HepG2 (cell line): ENCODE data around the gene ADSS1. TPM values are rescaled to one million over a fixed set of nuclear protein-coding genes. Genes with fewer than 3 reads are reported as not detected.

Experiments
- AFF4 ChIP-seq: sonication (generic); formaldehyde crosslinking; IDR thresholded peaks from 2 replicates; pipeline ENCODE4 v1.4.0; 2020; ENCODE audit warnings: missing genetic modification reagents
- BORCS8-MEF2B ChIP-seq: sonication (generic); formaldehyde crosslinking; IDR thresholded peaks from 2 replicates; pipeline ENCODE4 v1.8.0; 2022; ENCODE audit warnings: mild to moderate bottlenecking, missing genetic modification reagents
- FOSL1 ChIP-seq: sonication (generic); formaldehyde crosslinking; IDR thresholded peaks from 2 replicates; pipeline ENCODE4 v1.9.0; 2021; ENCODE audit warnings: missing genetic modification reagents, borderline replicate concordance
- KDM4B ChIP-seq: sonication (generic); formaldehyde crosslinking; IDR thresholded peaks from 2 replicates; pipeline ENCODE4 v1.4.0; 2020; ENCODE audit warnings: missing genetic modification reagents
- KDM5B ChIP-seq: sonication (generic); formaldehyde crosslinking; IDR thresholded peaks from 2 replicates; pipeline ENCODE4 v1.4.0; 2020; ENCODE audit warnings: missing genetic modification reagents, mild to moderate bottlenecking, borderline replicate concordance
- MAF1 ChIP-seq: sonication (generic); formaldehyde crosslinking; IDR thresholded peaks from 2 replicates; pipeline ENCODE4 v1.5.0; 2020; ENCODE audit warnings: missing genetic modification reagents, borderline replicate concordance
- MATR3 ChIP-seq: sonication (generic); formaldehyde crosslinking; IDR thresholded peaks from 2 replicates; pipeline ENCODE4 v1.4.0; 2020; ENCODE audit warnings: missing genetic modification reagents
- NFIB ChIP-seq: sonication (generic); formaldehyde crosslinking; IDR thresholded peaks from 2 replicates; pipeline ENCODE4 v1.9.0; 2021; ENCODE audit warnings: missing genetic modification reagents, mild to moderate bottlenecking, borderline replicate concordance
- ONECUT2 ChIP-seq: sonication (generic); formaldehyde crosslinking; IDR thresholded peaks from 2 replicates; pipeline ENCODE4 v1.4.0; 2020; ENCODE audit warnings: missing genetic modification reagents
- RNF2 ChIP-seq: fragments of 450-650 bp; conservative IDR thresholded peaks from 2 replicates; pipeline ENCODE4 v1.6.1; 2016; ENCODE audit warnings: low read depth
- SNAPC2 ChIP-seq: sonication (generic); formaldehyde crosslinking; IDR thresholded peaks from 2 replicates; pipeline ENCODE4 v1.8.1; 2022; ENCODE audit warnings: mild to moderate bottlenecking, missing genetic modification reagents
- XRCC5 ChIP-seq: fragments of 200-400 bp; formaldehyde crosslinking; optimal IDR thresholded peaks from 2 replicates; pipeline ENCODE3; 2017; ENCODE audit warnings: mild to moderate bottlenecking, low read length
- ZNF230 ChIP-seq: sonication (generic); formaldehyde crosslinking; IDR thresholded peaks from 2 replicates; pipeline ENCODE4 v1.4.0; 2020; ENCODE audit warnings: mild to moderate bottlenecking, missing genetic modification reagents
- ZNF605 ChIP-seq: sonication (generic); formaldehyde crosslinking; IDR thresholded peaks from 2 replicates; pipeline ENCODE4 v1.8.0; 2022; ENCODE audit warnings: mild to moderate bottlenecking, missing genetic modification reagents
- ZNF670 ChIP-seq: sonication (generic); formaldehyde crosslinking; IDR thresholded peaks from 2 replicates; pipeline ENCODE4 v1.8.0; 2022; ENCODE audit warnings: mild to moderate bottlenecking, missing genetic modification reagents, borderline replicate concordance
- ZNF720 ChIP-seq: sonication (generic); formaldehyde crosslinking; IDR thresholded peaks from 2 replicates; pipeline ENCODE4 v1.4.0; 2020; ENCODE audit warnings: missing genetic modification reagents
- ZNF770 ChIP-seq: sonication (generic); formaldehyde crosslinking; IDR thresholded peaks from 2 replicates; pipeline ENCODE4 v1.5.0; 2020; ENCODE audit warnings: mild to moderate bottlenecking, missing genetic modification reagents
- ZZZ3 ChIP-seq: sonication (generic); formaldehyde crosslinking; IDR thresholded peaks from 2 replicates; pipeline ENCODE4 v1.4.0; 2020; ENCODE audit warnings: missing genetic modification reagents, mild to moderate bottlenecking, borderline replicate concordance
- polyA plus RNA-seq, 8 experiments: library from polyadenylated mRNA; depleted of rRNA in 3 of 8; stranded (reverse) in 7 of 8; unstranded in 1 of 8; fragments of >200 nt; fragmentation: Illumina TruSeq in 4 of 8; extraction: Trizol in 4 of 8; gene quantifications; 2 replicates each; pipeline versions ENCODE4 v1.2.1 to v1.2.3, GENCODE V29; 2011 to 2016; ENCODE audit warnings: low read depth in 4 of 8, missing spikeins in 1 of 8, mixed read lengths in 1 of 8; ENCODE audit not compliant: insufficient read depth in 1 of 8
- total RNA-seq, 5 experiments: library from RNA; depleted of rRNA; stranded (reverse); fragments of >200 nt; fragmentation: Illumina TruSeq; extraction: Trizol; gene quantifications; 2 replicates each; pipeline ENCODE4 v1.2.3, GENCODE V29; 2016; ENCODE audit warnings: low read depth in 1 of 5
- TF ChIP-seq, protein P1 (sequence below): sonication (generic); formaldehyde crosslinking; conservative IDR thresholded peaks from 2 replicates; pipeline ENCODE4 v1.8.0; 2022; ENCODE audit warnings: mild to moderate bottlenecking, moderate library complexity, missing genetic modification reagents
- TF ChIP-seq, protein P2 (sequence below): sonication (generic); formaldehyde crosslinking; IDR thresholded peaks from 2 replicates; pipeline ENCODE4 v1.8.1; 2023; ENCODE audit warnings: mild to moderate bottlenecking, missing genetic modification reagents

The ADSS1 gene
- total and polyA plus RNA-seq, 2 of the 13 experiments (the other 11 are each of a cell fraction or from before 2014, with no cell fraction given) = 1.0 to 36.7 TPM

DNA sequence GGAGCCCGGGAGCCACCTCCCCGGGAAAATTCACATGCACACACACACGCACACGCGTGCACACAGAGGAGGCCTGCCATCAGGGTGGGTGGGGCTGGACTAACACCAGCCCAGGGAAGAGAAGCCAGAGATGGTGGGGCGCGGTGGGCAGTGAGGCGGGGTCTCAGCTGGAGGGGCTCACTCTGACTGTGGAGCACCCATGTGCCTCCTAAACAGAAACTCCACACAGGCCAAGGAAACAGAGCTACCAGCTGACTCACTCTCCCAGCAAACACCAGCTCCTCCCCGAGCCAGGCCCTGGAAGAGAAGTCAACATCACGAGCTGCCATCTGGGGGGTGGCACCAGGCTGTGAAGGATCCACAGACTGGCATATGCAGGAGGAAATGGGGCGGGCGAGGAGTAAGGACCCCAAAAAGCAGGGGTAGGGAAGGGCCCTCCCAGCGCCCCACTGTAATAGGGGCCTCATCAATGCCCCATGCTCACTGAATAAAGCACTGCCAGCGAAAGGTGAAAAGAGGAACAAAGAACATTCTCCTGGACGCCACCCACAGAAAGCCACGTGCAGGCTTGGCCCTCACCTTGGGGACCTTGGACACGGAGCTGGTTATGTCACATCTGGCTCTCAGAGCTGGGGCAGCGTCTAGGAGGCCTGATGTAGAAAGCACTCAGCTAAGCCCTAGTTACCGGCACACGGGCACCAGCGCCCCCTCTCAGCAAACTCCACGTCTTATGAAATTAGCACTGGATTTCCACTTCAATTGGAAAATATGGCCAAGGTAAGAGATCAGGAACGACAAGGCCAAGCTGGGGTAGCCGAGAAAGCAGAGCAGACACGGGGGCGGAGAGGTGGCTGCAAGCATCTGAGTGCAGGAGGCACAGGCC is 43.0 kb upstream of the ADSS1 start (continued):
- 0 out of 2 replicates have a peak, but pooled peaks have one; percentile 25 for TF ChIP-seq BORCS8-MEF2B (CRISPR knock-in tag)
- TF ChIP-seq, protein P1, sequence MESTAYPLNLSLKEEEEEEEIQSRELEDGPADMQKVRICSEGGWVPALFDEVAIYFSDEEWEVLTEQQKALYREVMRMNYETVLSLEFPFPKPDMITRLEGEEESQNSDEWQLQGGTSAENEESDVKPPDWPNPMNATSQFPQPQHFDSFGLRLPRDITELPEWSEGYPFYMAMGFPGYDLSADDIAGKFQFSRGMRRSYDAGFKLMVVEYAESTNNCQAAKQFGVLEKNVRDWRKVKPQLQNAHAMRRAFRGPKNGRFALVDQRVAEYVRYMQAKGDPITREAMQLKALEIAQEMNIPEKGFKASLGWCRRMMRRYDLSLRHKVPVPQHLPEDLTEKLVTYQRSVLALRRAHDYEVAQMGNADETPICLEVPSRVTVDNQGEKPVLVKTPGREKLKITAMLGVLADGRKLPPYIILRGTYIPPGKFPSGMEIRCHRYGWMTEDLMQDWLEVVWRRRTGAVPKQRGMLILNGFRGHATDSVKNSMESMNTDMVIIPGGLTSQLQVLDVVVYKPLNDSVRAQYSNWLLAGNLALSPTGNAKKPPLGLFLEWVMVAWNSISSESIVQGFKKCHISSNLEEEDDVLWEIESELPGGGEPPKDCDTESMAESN (CRISPR knock-in tag) = peak; percentile 51; the same call in 1 of the 2 replicates
- no peak; the same call in 1 of the 2 replicates for TF ChIP-seq ZNF770 (CRISPR knock-in tag)
- TF ChIP-seq NFIB (CRISPR knock-in tag) = no peak
- TF ChIP-seq ZNF230 (CRISPR knock-in tag) = no peak
- TF ChIP-seq ONECUT2 (CRISPR knock-in tag) = no peak
- TF ChIP-seq ZNF605 = peak; percentile 15; the same call in 1 of the 2 replicates
- TF ChIP-seq MATR3 (CRISPR knock-in tag) = no peak
- TF ChIP-seq RNF2 = no peak
- TF ChIP-seq, protein P2, sequence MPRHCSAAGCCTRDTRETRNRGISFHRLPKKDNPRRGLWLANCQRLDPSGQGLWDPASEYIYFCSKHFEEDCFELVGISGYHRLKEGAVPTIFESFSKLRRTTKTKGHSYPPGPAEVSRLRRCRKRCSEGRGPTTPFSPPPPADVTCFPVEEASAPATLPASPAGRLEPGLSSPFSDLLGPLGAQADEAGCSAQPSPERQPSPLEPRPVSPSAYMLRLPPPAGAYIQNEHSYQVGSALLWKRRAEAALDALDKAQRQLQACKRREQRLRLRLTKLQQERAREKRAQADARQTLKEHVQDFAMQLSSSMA = no peak
- TF ChIP-seq FOSL1 = no peak
- no peak for TF ChIP-seq ZNF670 (CRISPR knock-in tag)
- TF ChIP-seq ZZZ3 (CRISPR knock-in tag) = no peak
- TF ChIP-seq KDM4B = no peak
- no peak for TF ChIP-seq AFF4 (CRISPR knock-in tag)
- TF ChIP-seq SNAPC2 (CRISPR knock-in tag) = no peak
- no peak for TF ChIP-seq MAF1 (CRISPR knock-in tag)
- TF ChIP-seq ZNF720 = no peak
- no peak; the same call in 1 of the 2 replicates for TF ChIP-seq KDM5B (CRISPR knock-in tag)
- peak; percentile 69 for TF ChIP-seq XRCC5
